Neutrophil (primary cell): ENCODE data around the gene SAA2.

Experiments used
- H3K27ac ChIP-seq: fragments of 200-600 bp; sonication (generic); 2 replicates; pipeline ENCODE4 v1.5.1; 2016; ENCODE audit warnings: mild to moderate bottlenecking, moderate library complexity
- H3K27me3 ChIP-seq: fragments of 200-600 bp; sonication (generic); 2 replicates; pipeline ENCODE4 v1.6.0; 2016; ENCODE audit warnings: mild to moderate bottlenecking
- H3K36me3 ChIP-seq: fragments of 200-600 bp; sonication (generic); 2 replicates; pipeline ENCODE4 v1.5.1; 2017
- H3K4me1 ChIP-seq, 2 experiments: fragments of 200-600 bp in 1 of 2; sonication (generic) in 1 of 2; 1 replicate in 1 of 2; 2 replicates in 1 of 2; pipeline versions ENCODE4 v1.5.1 to v1.6.1; 2013 to 2016; ENCODE audit warnings: low read depth in 1 of 2, low read length in 1 of 2, mild to moderate bottlenecking in 1 of 2, moderate library complexity in 1 of 2; ENCODE audit not compliant: control insufficient read depth in 1 of 2, insufficient read depth in 1 of 2
- H3K4me3 ChIP-seq, 2 experiments: fragments of 200-600 bp in 1 of 2; sonication (generic) in 1 of 2; 1 replicate in 1 of 2; 2 replicates in 1 of 2; pipeline ENCODE4 v1.5.1; 2013 to 2016; ENCODE audit warnings: low read depth in 1 of 2, low read length in 1 of 2, mild to moderate bottlenecking in 1 of 2, moderate library complexity in 1 of 2
- H3K9me3 ChIP-seq: fragments of 200-600 bp; sonication (generic); 2 replicates; pipeline ENCODE4 v1.5.1; 2016
- TF ChIP-seq, protein P1 (sequence below): fragments of 200-600 bp; sonication (generic); IDR thresholded peaks from 2 replicates; pipeline ENCODE4 v1.5.1; 2016; ENCODE audit warnings: antibody characterized with exemption

The SAA2 gene

DNA sequence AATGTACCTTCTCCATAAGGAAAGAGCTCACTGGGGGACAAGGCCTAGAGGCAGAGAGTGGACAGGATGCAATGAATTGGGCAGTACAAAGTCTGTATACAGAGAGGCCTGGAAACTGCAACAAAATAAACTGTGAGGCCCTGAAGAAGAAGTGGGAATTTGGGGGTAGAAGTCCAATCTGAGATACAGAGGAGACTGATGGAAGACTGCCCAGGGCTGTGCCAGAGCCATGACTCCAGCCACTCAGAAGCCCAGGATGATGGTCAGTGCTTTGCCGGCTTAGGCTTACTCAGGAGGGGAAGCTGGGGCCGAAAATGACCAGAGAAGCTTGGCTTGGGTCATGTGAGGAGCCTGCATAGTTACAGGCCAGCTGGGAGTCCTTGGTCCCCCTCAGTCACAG, 17.6 kb downstream of the SAA2 start:
- no peaks in the 10 kb centered on the region for H3K9me3 ChIP-seq
- TF ChIP-seq, protein P1, sequence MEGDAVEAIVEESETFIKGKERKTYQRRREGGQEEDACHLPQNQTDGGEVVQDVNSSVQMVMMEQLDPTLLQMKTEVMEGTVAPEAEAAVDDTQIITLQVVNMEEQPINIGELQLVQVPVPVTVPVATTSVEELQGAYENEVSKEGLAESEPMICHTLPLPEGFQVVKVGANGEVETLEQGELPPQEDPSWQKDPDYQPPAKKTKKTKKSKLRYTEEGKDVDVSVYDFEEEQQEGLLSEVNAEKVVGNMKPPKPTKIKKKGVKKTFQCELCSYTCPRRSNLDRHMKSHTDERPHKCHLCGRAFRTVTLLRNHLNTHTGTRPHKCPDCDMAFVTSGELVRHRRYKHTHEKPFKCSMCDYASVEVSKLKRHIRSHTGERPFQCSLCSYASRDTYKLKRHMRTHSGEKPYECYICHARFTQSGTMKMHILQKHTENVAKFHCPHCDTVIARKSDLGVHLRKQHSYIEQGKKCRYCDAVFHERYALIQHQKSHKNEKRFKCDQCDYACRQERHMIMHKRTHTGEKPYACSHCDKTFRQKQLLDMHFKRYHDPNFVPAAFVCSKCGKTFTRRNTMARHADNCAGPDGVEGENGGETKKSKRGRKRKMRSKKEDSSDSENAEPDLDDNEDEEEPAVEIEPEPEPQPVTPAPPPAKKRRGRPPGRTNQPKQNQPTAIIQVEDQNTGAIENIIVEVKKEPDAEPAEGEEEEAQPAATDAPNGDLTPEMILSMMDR = no peak

GRCh38 chr11:18229501-18229900, 19.0 kb downstream of the SAA2 start:
- H3K4me1 ChIP-seq = no peaks in the 10 kb centered on the region
- TF ChIP-seq, protein P1 = no peak
- H3K9me3 ChIP-seq = no peaks in the 10 kb centered on the region
- H3K36me3 ChIP-seq = no peaks in the 10 kb centered on the region
- H3K27me3 ChIP-seq = peaks cover 9% of the 10 kb centered on the region
- no peak overlapping the region for H3K4me3 ChIP-seq
- H3K27ac ChIP-seq = no peak overlapping the region

More for the DNA sequence above, 17.6 kb downstream of the SAA2 start:
- Histone ChIP-seq H3K4me1 (no peaks in the 10 kb centered on the region), H3K36me3 (no peaks in the 10 kb centered on the region), H3K27ac (no peak overlapping the region), H3K27me3 (peaks cover 22% of the 10 kb centered on the region), H3K4me3 (no peak overlapping the region)

GRCh38 chr11:18225913-18226312, 22.6 kb downstream of the SAA2 start:
- TF ChIP-seq, protein P1 = no peak
- Histone ChIP-seq H3K36me3 (no peaks in the 10 kb centered on the region), H3K9me3 (no peaks in the 10 kb centered on the region), H3K27ac (no peak overlapping the region), H3K27me3 (no peaks in the 10 kb centered on the region), H3K4me1 (no peaks in the 10 kb centered on the region), H3K4me3 (no peak overlapping the region)

DNA sequence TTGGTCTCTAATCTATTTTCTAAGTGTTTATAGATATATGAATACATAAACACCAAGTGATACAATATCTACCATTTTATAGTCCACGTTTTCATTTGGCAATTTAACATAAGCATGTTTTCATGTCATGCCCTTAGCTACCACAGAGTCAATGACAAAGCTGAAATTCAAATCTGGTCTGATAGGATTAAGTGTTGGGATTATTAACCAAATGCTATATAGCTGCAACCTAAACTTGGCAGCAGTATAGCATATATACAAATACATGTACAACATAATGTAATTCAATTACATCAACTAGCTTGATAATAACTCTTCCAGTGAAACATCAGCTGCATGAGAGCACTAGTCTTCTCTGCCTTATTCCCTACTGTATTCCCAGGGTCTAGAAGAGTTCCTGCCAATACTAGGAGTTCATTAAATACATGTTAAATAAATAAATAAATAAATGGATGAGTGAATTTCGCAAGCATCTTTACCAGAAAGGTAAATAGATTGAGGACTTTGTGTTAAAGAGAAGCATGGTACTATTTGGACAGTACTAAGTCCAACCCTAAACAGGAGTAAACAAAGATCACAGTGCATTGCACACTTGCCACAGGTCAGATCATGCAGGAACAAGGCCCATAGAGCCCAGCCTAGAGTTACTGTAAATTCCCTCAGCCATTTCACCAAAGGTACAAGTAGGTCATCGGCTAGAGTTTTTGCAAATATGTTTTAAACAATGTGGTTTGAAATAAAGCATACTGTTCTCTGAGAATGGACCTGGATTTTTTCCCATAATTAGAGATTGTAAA, 24.7 kb downstream of the SAA2 start:
- Histone ChIP-seq H3K27me3 (peaks cover 4% of the 10 kb centered on the region), H3K4me1 (no peaks in the 10 kb centered on the region), H3K27ac (no peak overlapping the region)

GRCh38 chr11:18222814-18223421, 25.6 kb downstream of the SAA2 start:
- Histone ChIP-seq H3K4me1 (no peaks in the 10 kb centered on the region), H3K9me3 (no peaks in the 10 kb centered on the region), H3K27ac (no peak overlapping the region), H3K27me3 (peaks cover 10% of the 10 kb centered on the region), H3K4me3 (no peak overlapping the region), H3K36me3 (no peaks in the 10 kb centered on the region)
- TF ChIP-seq, protein P1 = no peak

More for the DNA sequence above, 24.7 kb downstream of the SAA2 start:
- TF ChIP-seq, protein P1 = no peak
- Histone ChIP-seq H3K4me3 (no peak overlapping the region), H3K36me3 (no peaks in the 10 kb centered on the region), H3K9me3 (no peaks in the 10 kb centered on the region)
